HFFc6 (cell line): ENCODE results near the gene CTNNBL1. TPM values are rescaled to one million over a fixed set of nuclear protein-coding genes. Genes with fewer than 3 reads are reported as not detected.

ENCODE experiments used
- DNase-seq: peaks from one replicate; pipeline ENCODE4 v3.0.0-alpha.2; 2018
- H3K27ac Mint-ChIP-seq: 2 replicates; pipeline ENCODE4 v1.8.0; 2020; ENCODE audit warnings: mild to moderate bottlenecking, mixed read lengths
- H3K27me3 Mint-ChIP-seq: 2 replicates; pipeline ENCODE4 v1.8.0; 2021; ENCODE audit warnings: mild to moderate bottlenecking, moderate library complexity, mixed read lengths; ENCODE audit not compliant: insufficient read depth
- H3K36me3 Mint-ChIP-seq: 2 replicates; pipeline ENCODE4 v1.8.0; 2021; ENCODE audit warnings: low read depth, mixed read lengths
- H3K4me1 Mint-ChIP-seq: 2 replicates; pipeline ENCODE4 v1.8.0; 2020; ENCODE audit warnings: low read depth, mixed read lengths
- H3K4me3 Mint-ChIP-seq: 2 replicates; pipeline ENCODE4 v1.8.0; 2020; ENCODE audit warnings: mild to moderate bottlenecking, moderate library complexity, mixed read lengths
- H3K9me3 Mint-ChIP-seq: 2 replicates; pipeline ENCODE4 v1.8.0; 2020; ENCODE audit warnings: mild to moderate bottlenecking, mixed read lengths
- total RNA-seq, 6 experiments: library from RNA; stranded (reverse); fragmentation: NEBNext Ultra II Directional; extraction: Animal tissue kit (Norgen Biotek cat#: 25700); gene quantifications; 2 replicates in 1 of 6; 3 replicates in 5 of 6; pipeline ENCODE4 v1.2.3, GENCODE V29; 2021
- TF ChIP-seq, protein P1 (sequence below): fragments of 200-600 bp; sonication (generic); IDR thresholded peaks from 2 replicates; pipeline ENCODE4 v1.5.0; 2021; ENCODE audit warnings: antibody characterized with exemption, mild to moderate bottlenecking

The CTNNBL1 gene
- total RNA-seq, 6 experiments from 2014 or later: 49.7 to 62.4 (median 59.5) TPM

- H3K27me3 Mint-ChIP-seq: peaks cover 31% of the 10 kb centered on the region
Observed at GRCh38 chr20:37890643-37891042, 196.8 kb downstream of the CTNNBL1 start.

GRCh38 chr20:37892001-37892400 lies 198.2 kb downstream of the CTNNBL1 start:
- Mint-ChIP-seq H3K4me1 (no peaks in the 10 kb centered on the region), H3K27me3 (peaks cover 29% of the 10 kb centered on the region), H3K4me3 (no peak overlapping the region), H3K27ac (no peak overlapping the region), H3K36me3 (no peaks in the 10 kb centered on the region), H3K9me3 (no peaks in the 10 kb centered on the region)
- no peak for DNase-seq
- TF ChIP-seq, protein P1, sequence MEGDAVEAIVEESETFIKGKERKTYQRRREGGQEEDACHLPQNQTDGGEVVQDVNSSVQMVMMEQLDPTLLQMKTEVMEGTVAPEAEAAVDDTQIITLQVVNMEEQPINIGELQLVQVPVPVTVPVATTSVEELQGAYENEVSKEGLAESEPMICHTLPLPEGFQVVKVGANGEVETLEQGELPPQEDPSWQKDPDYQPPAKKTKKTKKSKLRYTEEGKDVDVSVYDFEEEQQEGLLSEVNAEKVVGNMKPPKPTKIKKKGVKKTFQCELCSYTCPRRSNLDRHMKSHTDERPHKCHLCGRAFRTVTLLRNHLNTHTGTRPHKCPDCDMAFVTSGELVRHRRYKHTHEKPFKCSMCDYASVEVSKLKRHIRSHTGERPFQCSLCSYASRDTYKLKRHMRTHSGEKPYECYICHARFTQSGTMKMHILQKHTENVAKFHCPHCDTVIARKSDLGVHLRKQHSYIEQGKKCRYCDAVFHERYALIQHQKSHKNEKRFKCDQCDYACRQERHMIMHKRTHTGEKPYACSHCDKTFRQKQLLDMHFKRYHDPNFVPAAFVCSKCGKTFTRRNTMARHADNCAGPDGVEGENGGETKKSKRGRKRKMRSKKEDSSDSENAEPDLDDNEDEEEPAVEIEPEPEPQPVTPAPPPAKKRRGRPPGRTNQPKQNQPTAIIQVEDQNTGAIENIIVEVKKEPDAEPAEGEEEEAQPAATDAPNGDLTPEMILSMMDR: no peak

More at GRCh38 chr20:37890643-37891042, 196.8 kb downstream of the CTNNBL1 start:
- no peaks in the 10 kb centered on the region for H3K36me3 Mint-ChIP-seq
- no peaks in the 10 kb centered on the region for H3K4me1 Mint-ChIP-seq
- TF ChIP-seq, protein P1: no peak
- no peak for DNase-seq
- no peaks in the 10 kb centered on the region for H3K9me3 Mint-ChIP-seq
- H3K27ac Mint-ChIP-seq: no peak overlapping the region
- H3K4me3 Mint-ChIP-seq: no peak overlapping the region

- TF ChIP-seq, protein P1: no peak
- H3K9me3 Mint-ChIP-seq: no peaks in the 10 kb centered on the region
- H3K27me3 Mint-ChIP-seq: peaks cover 30% of the 10 kb centered on the region
Observed at GRCh38 chr20:37893566-37894241, 199.9 kb downstream of the CTNNBL1 start.

GRCh38 chr20:37894454-37894853 lies 200.6 kb downstream of the CTNNBL1 start:
- no peaks in the 10 kb centered on the region for H3K36me3 Mint-ChIP-seq
- H3K4me1 Mint-ChIP-seq: no peaks in the 10 kb centered on the region
- H3K27me3 Mint-ChIP-seq: peaks cover 32% of the 10 kb centered on the region
- no peak overlapping the region for H3K4me3 Mint-ChIP-seq
- TF ChIP-seq, protein P1: no peak
- H3K9me3 Mint-ChIP-seq: no peaks in the 10 kb centered on the region
- H3K27ac Mint-ChIP-seq: no peak overlapping the region
- no peak for DNase-seq

More at GRCh38 chr20:37893566-37894241, 199.9 kb downstream of the CTNNBL1 start:
- no peaks in the 10 kb centered on the region for H3K36me3 Mint-ChIP-seq
- H3K4me3 Mint-ChIP-seq: no peak overlapping the region
- DNase-seq: no peak
- no peaks in the 10 kb centered on the region for H3K4me1 Mint-ChIP-seq
- no peak overlapping the region for H3K27ac Mint-ChIP-seq

DNA sequence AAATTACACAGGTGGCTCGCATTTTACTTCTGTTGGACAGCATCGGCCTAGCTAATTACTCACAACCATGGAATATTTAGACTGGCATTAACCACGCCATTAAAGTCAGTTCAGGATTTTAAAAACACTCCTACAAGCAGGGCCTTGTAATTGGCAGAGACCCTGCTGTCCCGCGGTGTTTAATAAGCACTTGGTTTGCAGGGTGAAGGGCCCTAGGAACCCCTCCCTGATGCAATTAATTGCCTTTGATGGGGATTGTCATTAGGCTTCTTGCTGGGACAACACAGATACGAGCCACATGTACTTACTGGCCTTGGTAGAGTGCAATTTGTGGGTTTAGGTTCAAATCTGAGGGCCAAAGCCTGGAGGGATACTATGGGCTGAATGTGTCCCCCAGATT lies 201.3 kb downstream of the CTNNBL1 start:
- Mint-ChIP-seq H3K27me3 (peaks cover 35% of the 10 kb centered on the region), H3K36me3 (no peaks in the 10 kb centered on the region), H3K27ac (no peak overlapping the region), H3K4me3 (no peak overlapping the region), H3K9me3 (no peaks in the 10 kb centered on the region), H3K4me1 (no peaks in the 10 kb centered on the region)
- TF ChIP-seq, protein P1: no peak
- no peak for DNase-seq
